ENCODE results near the gene GMCL1.
"Not testable (repeated sequence)": the region's sequence is repeated elsewhere in the genome, so short reads cannot be mapped to it uniquely, and the experiment has no call there.

The GMCL1 gene

DNA sequence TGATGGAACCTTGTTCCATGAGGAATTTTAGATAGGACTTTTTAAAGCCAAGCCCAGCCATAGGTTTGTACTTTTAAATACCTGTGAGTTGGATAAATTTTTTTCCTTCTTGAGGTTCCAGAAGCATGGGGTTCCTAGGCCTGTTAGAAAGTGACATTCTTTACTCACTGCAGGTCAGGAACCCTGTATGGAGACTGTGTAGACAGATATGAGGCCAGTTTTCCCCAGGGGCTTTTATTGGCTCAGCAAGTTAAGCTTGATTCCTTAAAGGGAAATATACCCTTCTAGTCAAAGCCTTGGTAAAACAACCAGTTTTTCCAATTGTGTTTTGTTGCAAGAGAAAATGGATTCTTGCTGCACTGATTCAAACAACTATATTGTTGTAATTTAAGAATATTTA is 38.4 kb upstream of the GMCL1 start:
- Histone ChIP-seq H3K4me3 (ENCODE audit: low read length) (no peak overlapping the region), H3K36me3 (ENCODE audit: control insufficient read depth, insufficient read depth, low read length) (no peaks in the 10 kb centered on the region), H3K27me3 (ENCODE audit: control insufficient read depth, insufficient read depth, low read length) (no peaks in the 10 kb centered on the region), H3K9me3 (ENCODE audit: control insufficient read depth, insufficient read depth, low read length) (no peaks in the 10 kb centered on the region), H3K4me1 (ENCODE audit: control insufficient read depth, insufficient read depth, low read length) (0 out of 2 replicates have a peak, but pooled peaks cover 1% of the 10 kb centered on the region), H3K27ac (ENCODE audit: low read length) (no peak overlapping the region)
- no peak for DNase-seq (ENCODE audit: low read depth, low spot score)

DNA sequence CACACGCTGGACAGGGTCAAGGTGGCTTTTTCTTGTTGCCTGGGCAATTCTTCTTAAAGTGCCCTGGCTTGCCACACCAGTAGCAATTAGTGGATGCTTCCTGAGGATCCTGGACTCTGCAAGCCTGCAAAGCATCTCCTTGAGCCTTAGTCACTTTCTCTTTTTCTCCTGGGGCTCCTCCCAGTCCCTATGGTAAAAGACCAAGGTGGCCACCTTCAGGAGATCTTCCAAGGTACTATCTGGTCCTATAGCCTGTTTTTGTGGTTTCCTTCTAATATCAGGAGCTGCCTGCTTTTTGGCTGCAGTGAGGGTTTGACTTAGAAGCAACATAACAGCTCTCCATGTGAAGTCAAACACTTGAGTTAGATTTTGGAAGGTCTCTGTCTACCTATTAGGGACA is 33.3 kb upstream of the GMCL1 start:
- H3K4me3 ChIP-seq (ENCODE audit: low read length), result no peak overlapping the region
- H3K9me3 ChIP-seq (ENCODE audit: control insufficient read depth, insufficient read depth, low read length), result no peaks in the 10 kb centered on the region
- no peak for DNase-seq (ENCODE audit: low read depth, low spot score)
- H3K27ac ChIP-seq (ENCODE audit: low read length), result no peak overlapping the region
- H3K4me1 ChIP-seq (ENCODE audit: control insufficient read depth, insufficient read depth, low read length), result peaks cover 1% of the 10 kb centered on the region
- no CpG with 5 or more reads among the region's 1 CpG for WGBS (ENCODE audit: insufficient coverage, insufficient read length)
- no peaks in the 10 kb centered on the region for H3K27me3 ChIP-seq (ENCODE audit: control insufficient read depth, insufficient read depth, low read length)
- H3K36me3 ChIP-seq (ENCODE audit: control insufficient read depth, insufficient read depth, low read length), result no peaks in the 10 kb centered on the region

DNA sequence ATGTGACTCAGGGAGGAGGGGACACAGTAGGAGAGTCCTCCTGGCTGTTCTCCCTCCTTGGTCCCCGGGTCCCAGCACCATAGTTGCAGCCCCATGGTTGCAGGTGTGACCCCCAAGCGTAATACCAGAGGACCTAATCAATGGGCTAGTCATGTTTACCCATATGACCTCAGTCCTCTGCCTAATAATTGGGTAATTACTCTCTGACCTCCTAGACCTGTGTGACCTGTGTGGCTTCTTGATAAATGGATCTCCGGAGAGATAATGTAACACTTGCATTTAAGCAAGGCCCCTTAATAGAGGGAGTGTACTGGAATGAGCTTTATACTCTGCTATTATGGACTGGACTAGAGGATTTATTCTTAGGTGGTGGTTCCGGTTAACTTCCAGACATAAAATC is 32.2 kb upstream of the GMCL1 start:
- DNase-seq (ENCODE audit: low read depth, low spot score), result no peak
- H3K36me3 ChIP-seq (ENCODE audit: control insufficient read depth, insufficient read depth, low read length), result no peaks in the 10 kb centered on the region
- H3K4me1 ChIP-seq (ENCODE audit: control insufficient read depth, insufficient read depth, low read length), result peaks cover 1% of the 10 kb centered on the region
- no CpG with 5 or more reads among the region's 4 CpGs for WGBS (ENCODE audit: insufficient coverage, insufficient read length)
- H3K4me3 ChIP-seq (ENCODE audit: low read length), result no peak overlapping the region
- H3K27ac ChIP-seq (ENCODE audit: low read length), result no peak overlapping the region
- H3K27me3 ChIP-seq (ENCODE audit: control insufficient read depth, insufficient read depth, low read length), result no peaks in the 10 kb centered on the region
- H3K9me3 ChIP-seq (ENCODE audit: control insufficient read depth, insufficient read depth, low read length), result no peaks in the 10 kb centered on the region

DNA sequence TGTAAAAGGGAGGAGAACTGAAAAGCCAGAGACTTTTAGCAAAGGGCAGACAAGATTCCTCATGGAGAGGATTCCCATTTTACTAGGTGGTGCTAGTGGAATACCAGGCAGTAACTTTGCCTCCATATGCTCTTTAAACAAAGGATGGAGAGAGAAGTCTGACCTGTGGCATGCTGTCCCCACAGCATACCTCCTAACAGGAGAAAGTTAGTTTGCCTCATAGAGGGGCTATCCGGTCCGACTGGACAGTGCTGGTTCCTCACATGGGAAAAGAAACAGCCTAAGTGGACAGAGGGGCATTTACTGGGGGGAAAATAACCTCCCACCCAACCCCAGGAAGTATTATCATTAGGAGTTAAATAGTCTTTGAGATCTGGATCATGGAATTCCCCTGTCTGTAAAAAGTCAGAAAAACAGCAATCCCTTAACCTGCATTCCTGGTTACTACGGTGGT is 31.6 kb upstream of the GMCL1 start:
- H3K4me3 ChIP-seq (ENCODE audit: low read length), result no peak overlapping the region

DNA sequence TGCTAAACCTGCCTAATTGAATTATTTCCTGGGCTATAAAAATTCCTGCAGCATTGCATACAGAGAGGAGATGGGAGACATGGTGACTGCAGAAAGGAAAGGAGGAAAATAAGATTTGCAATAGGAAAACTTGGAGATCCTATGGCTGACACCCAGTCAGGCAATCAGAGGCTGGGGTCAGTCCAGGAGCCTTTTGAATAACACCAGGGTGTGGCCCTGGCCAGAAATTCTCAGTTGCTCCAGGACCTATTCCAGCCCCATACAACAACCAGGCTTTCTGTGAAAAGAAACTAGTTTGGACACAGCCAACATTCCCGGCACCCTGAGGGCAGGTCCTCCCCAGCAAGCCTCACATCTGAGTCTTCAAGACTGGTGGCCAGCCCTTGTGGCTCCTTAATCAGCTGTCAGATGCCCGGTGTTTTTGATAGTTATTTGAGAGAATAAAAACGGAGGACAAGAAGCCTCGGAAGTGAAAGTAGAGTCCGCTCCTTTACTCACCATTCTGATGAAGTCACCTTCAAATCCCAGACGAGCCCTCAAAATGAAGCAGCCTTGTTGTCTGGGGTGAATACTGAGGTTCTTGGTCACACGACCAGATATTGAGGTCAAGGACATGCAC is 31.1 kb upstream of the GMCL1 start:
- H3K27ac ChIP-seq (ENCODE audit: low read length), result no peak overlapping the region
- no peaks in the 10 kb centered on the region for H3K27me3 ChIP-seq (ENCODE audit: control insufficient read depth, insufficient read depth, low read length)
- no peak overlapping the region for H3K4me3 ChIP-seq (ENCODE audit: low read length)
- peaks cover 1% of the 10 kb centered on the region for H3K4me1 ChIP-seq (ENCODE audit: control insufficient read depth, insufficient read depth, low read length)
- H3K9me3 ChIP-seq (ENCODE audit: control insufficient read depth, insufficient read depth, low read length), result no peaks in the 10 kb centered on the region
- no CpG with 5 or more reads among the region's 7 CpGs for WGBS (ENCODE audit: insufficient coverage, insufficient read length)
- no peaks in the 10 kb centered on the region for H3K36me3 ChIP-seq (ENCODE audit: control insufficient read depth, insufficient read depth, low read length)
- no peak for DNase-seq (ENCODE audit: low read depth, low spot score)

More for the DNA sequence above, 31.6 kb upstream of the GMCL1 start:
- no CpG with 5 or more reads among the region's 3 CpGs for WGBS (ENCODE audit: insufficient coverage, insufficient read length)
- no peaks in the 10 kb centered on the region for H3K9me3 ChIP-seq (ENCODE audit: control insufficient read depth, insufficient read depth, low read length)
- no peak for DNase-seq (ENCODE audit: low read depth, low spot score)
- peaks cover 1% of the 10 kb centered on the region for H3K4me1 ChIP-seq (ENCODE audit: control insufficient read depth, insufficient read depth, low read length)
- no peak overlapping the region for H3K27ac ChIP-seq (ENCODE audit: low read length)
- no peaks in the 10 kb centered on the region for H3K27me3 ChIP-seq (ENCODE audit: control insufficient read depth, insufficient read depth, low read length)
- no peaks in the 10 kb centered on the region for H3K36me3 ChIP-seq (ENCODE audit: control insufficient read depth, insufficient read depth, low read length)

DNA sequence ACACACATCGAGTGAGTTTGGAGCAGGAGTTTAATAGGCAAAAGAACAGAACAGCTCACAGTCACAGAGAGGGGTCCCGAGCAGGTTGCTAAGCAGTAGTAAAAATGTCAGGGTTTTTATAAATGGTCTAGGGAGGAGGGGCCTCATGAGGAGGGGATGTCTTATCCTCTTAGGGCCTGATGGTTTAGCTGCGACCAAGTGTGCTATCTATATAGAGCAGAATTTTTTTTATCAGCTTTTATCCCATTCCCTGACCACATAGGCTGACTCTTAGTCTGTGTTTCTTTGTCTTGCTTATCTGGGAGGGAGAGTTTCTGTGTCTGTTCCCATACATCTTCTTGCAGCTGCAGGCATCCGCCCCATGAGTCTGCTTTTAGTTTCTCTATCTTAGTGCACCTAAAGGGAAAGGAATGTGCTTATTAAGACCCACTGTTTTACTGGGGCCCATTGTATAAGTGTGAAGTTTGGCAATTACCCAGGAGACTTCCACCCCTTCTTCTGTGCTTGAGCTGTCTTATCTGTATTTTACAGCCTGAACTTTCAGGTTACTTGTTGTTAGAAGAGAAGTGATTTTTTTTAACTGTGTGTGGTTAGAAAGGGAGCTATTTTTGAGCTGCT is 30.4 kb upstream of the GMCL1 start:
- no CpG with 5 or more reads among the region's 4 CpGs for WGBS (ENCODE audit: insufficient coverage, insufficient read length)
- H3K27me3 ChIP-seq (ENCODE audit: control insufficient read depth, insufficient read depth, low read length), result no peaks in the 10 kb centered on the region
- H3K4me3 ChIP-seq (ENCODE audit: low read length), result no peak overlapping the region
- no peak overlapping the region for H3K27ac ChIP-seq (ENCODE audit: low read length)
- H3K4me1 ChIP-seq (ENCODE audit: control insufficient read depth, insufficient read depth, low read length), result peaks cover 1% of the 10 kb centered on the region
- no peak for DNase-seq (ENCODE audit: low read depth, low spot score)
- H3K9me3 ChIP-seq (ENCODE audit: control insufficient read depth, insufficient read depth, low read length), result no peaks in the 10 kb centered on the region
- H3K36me3 ChIP-seq (ENCODE audit: control insufficient read depth, insufficient read depth, low read length), result no peaks in the 10 kb centered on the region

DNA sequence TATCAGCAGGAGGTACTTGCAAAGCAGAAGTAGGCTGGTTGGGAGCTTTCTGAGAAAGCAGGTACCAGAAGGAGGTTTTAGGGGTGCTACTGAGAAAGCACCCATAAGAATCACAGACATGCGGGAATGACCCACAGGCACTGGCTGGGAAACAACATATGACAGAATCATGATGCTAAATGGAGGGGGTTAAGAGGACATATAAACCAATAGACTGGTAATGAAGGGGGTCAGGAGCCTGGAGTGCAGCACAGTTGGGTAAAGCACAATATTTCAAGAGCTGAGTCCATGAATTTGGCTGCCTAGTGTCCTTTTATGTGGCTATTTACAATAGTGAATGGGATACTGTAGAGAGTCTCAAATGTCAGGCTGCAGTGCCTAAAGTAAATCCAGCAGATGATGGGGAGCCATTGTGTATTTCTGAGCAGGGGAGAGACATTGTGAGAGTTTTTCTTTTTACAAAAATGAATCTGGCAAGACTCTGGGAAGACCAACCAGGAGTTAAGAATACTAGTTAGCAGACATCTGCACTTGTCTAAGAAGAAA is 27.6 kb upstream of the GMCL1 start:
- Histone ChIP-seq H3K4me1 (ENCODE audit: control insufficient read depth, insufficient read depth, low read length) (peaks cover 1% of the 10 kb centered on the region), H3K36me3 (ENCODE audit: control insufficient read depth, insufficient read depth, low read length) (no peaks in the 10 kb centered on the region), H3K27me3 (ENCODE audit: control insufficient read depth, insufficient read depth, low read length) (no peaks in the 10 kb centered on the region), H3K4me3 (ENCODE audit: low read length) (no peak overlapping the region), H3K9me3 (ENCODE audit: control insufficient read depth, insufficient read depth, low read length) (no peaks in the 10 kb centered on the region), H3K27ac (ENCODE audit: low read length) (no peak overlapping the region)
- DNase-seq (ENCODE audit: low read depth, low spot score), result no peak
- no CpG with 5 or more reads among the region's 1 CpG for WGBS (ENCODE audit: insufficient coverage, insufficient read length)

DNA sequence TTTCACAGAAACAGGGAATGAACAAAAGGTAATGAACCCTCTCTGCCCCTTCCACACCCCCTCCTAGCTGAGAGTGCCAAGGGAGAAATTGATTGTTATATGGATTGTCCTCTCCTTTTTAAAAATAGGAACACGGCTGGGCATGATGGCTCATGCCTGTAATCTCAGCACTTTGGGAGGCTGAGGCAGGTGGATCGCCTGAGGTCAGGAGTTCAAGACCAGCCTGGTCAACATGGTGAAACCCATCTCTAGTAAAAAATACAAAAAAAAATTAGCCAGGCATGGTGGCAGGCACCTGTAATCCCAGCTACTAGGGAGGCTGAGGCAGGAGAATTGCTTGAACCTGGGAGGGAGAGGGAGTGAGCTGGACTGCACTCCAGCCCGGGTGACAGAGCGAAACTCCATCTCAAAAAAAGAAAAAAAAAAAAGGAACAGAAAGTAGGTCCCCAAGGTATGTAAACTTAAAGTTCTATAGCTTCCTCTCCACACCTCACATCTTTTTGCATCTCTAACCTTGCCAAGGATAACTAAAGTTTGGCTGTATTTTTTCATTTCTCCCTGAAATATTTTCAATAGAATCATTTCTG is 26.6 kb upstream of the GMCL1 start:
- H3K4me3 ChIP-seq (ENCODE audit: low read length), result not testable (repeated sequence)
- WGBS (ENCODE audit: insufficient coverage, insufficient read length), result no CpG with 5 or more reads among the region's 4 CpGs

DNA sequence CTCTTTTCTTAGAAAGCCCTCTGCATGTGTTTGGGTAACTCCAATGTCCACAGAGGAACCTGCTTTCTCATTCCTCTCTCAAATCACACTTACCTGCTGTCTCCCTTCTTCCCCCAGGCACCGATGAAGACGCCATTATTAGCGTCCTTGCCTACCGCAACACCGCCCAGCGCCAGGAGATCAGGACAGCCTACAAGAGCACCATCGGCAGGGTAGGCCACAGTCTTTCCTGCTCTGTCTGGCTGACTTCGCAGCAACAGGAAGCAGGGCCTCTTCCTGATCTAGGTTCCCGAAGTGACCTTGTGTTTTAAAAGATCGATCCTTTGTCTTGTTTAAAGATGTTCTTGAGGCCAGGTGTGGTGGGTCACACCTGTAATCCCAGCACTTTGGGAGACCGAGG is 25.0 kb upstream of the GMCL1 start:
- no peak for DNase-seq (ENCODE audit: low read depth, low spot score)
- Histone ChIP-seq H3K4me3 (ENCODE audit: low read length) (no peak overlapping the region), H3K9me3 (ENCODE audit: control insufficient read depth, insufficient read depth, low read length) (no peaks in the 10 kb centered on the region), H3K27me3 (ENCODE audit: control insufficient read depth, insufficient read depth, low read length) (no peaks in the 10 kb centered on the region), H3K36me3 (ENCODE audit: control insufficient read depth, insufficient read depth, low read length) (no peaks in the 10 kb centered on the region), H3K4me1 (ENCODE audit: control insufficient read depth, insufficient read depth, low read length) (no peaks in the 10 kb centered on the region), H3K27ac (ENCODE audit: low read length) (no peak overlapping the region)
- no CpG with 5 or more reads among the region's 11 CpGs for WGBS (ENCODE audit: insufficient coverage, insufficient read length)

More for the DNA sequence above, 26.6 kb upstream of the GMCL1 start:
- H3K36me3 ChIP-seq (ENCODE audit: control insufficient read depth, insufficient read depth, low read length); H3K4me1 ChIP-seq (ENCODE audit: control insufficient read depth, insufficient read depth, low read length); H3K27ac ChIP-seq (ENCODE audit: low read length); DNase-seq (ENCODE audit: low read depth, low spot score); H3K9me3 ChIP-seq (ENCODE audit: control insufficient read depth, insufficient read depth, low read length); H3K27me3 ChIP-seq (ENCODE audit: control insufficient read depth, insufficient read depth, low read length): not testable (repeated sequence)

DNA sequence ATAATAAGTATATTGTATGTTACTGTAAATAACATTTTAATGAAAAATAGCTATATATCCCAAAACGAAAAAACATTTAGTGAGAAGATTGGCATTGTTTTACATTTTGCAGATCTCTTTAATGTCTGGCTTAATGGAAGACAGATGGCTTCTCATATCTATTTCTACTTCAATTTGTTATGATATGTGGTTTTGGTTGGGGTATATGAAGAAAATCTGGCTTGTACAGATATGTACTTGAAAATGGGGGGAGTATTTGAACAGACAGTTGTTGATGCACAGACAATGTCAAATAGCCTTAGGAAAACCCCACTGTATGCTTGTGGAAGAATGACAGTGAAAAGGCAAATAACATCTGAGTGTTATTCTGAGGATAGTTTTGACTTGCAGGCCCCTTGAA is 23.6 kb upstream of the GMCL1 start:
- Histone ChIP-seq H3K4me1 (ENCODE audit: control insufficient read depth, insufficient read depth, low read length) (no peaks in the 10 kb centered on the region), H3K27ac (ENCODE audit: low read length) (no peak overlapping the region), H3K36me3 (ENCODE audit: control insufficient read depth, insufficient read depth, low read length) (no peaks in the 10 kb centered on the region), H3K4me3 (ENCODE audit: low read length) (no peak overlapping the region), H3K27me3 (ENCODE audit: control insufficient read depth, insufficient read depth, low read length) (no peaks in the 10 kb centered on the region), H3K9me3 (ENCODE audit: control insufficient read depth, insufficient read depth, low read length) (no peaks in the 10 kb centered on the region)
- no peak for DNase-seq (ENCODE audit: low read depth, low spot score)
- WGBS (ENCODE audit: insufficient coverage, insufficient read length), result no CpG with 5 or more reads among the region's 1 CpG
